ENCODE measurements around the gene CDKN2B-AS1.
"Not testable (repeated sequence)": the region's sequence is repeated elsewhere in the genome, so short reads cannot be mapped to it uniquely, and the experiment has no call there.

Gene CDKN2B-AS1

GRCh38 chr9:21994556-21995005 is at the start of gene CDKN2B-AS1:
Gene CDKN2B-AS1, plus strand, starts transcription at chr9:21994791.
- no peak for DNase-seq

GRCh38 chr9:21945606-21946005 is 49.0 kb upstream of the CDKN2B-AS1 start:
- DNase-seq: no peak

GRCh38 chr9:21958833-21959232 is 35.8 kb upstream of the CDKN2B-AS1 start:
- no peak for DNase-seq

GRCh38 chr9:21959268-21959667 is 35.3 kb upstream of the CDKN2B-AS1 start:
- not testable (repeated sequence) for DNase-seq

- DNase-seq: no peak
Measured at GRCh38 chr9:21961569-21961968, 33.0 kb upstream of the CDKN2B-AS1 start.

GRCh38 chr9:21964925-21965385 is 29.6 kb upstream of the CDKN2B-AS1 start:
- DNase-seq: peak; percentile 56 to 60

GRCh38 chr9:21965401-21965951 is 29.1 kb upstream of the CDKN2B-AS1 start:
- peak in 1 of 2 experiments; percentile 24 for DNase-seq

- DNase-seq: no peak
Measured at GRCh38 chr9:21966140-21966851, 28.3 kb upstream of the CDKN2B-AS1 start.

- no peak for DNase-seq
Measured at GRCh38 chr9:21967169-21967568, 27.4 kb upstream of the CDKN2B-AS1 start.

- DNase-seq: no peak
Measured at GRCh38 chr9:21967702-21968101, 26.9 kb upstream of the CDKN2B-AS1 start.

- no peak for DNase-seq
Measured at GRCh38 chr9:21968331-21969010, 26.1 kb upstream of the CDKN2B-AS1 start.

GRCh38 chr9:21969011-21969940 is 25.3 kb upstream of the CDKN2B-AS1 start:
- DNase-seq: no peak

GRCh38 chr9:21969951-21970799 is 24.4 kb upstream of the CDKN2B-AS1 start:
- no peak for DNase-seq

- no peak for DNase-seq
Measured at GRCh38 chr9:21970800-21971640, 23.6 kb upstream of the CDKN2B-AS1 start.

GRCh38 chr9:21972361-21972760 is 22.2 kb upstream of the CDKN2B-AS1 start:
- DNase-seq: no peak

GRCh38 chr9:21974343-21974721 is 20.3 kb upstream of the CDKN2B-AS1 start:
- no peak for DNase-seq

GRCh38 chr9:21974722-21975409 is 19.7 kb upstream of the CDKN2B-AS1 start:
- peak; percentile 59 to 61 for DNase-seq

GRCh38 chr9:21976334-21976875 is 18.2 kb upstream of the CDKN2B-AS1 start:
- DNase-seq: no peak

GRCh38 chr9:21982391-21982790 is 12.2 kb upstream of the CDKN2B-AS1 start:
- no peak for DNase-seq
